H1 (cell line): ENCODE measurements around the gene OSBPL2. TPM values are rescaled to one million over a fixed set of nuclear protein-coding genes. Genes with fewer than 3 reads are reported as not detected.

Experiments
- CTCF ChIA-PET: fragments of 300-600 bp; sonication (Branson Sonifier 250); formaldehyde crosslinking; loops from one replicate; lab custom pipeline; 2021; ENCODE audit not compliant: partially characterized antibody; lab: Charles Lee
- POLR2A ChIA-PET: fragments of 300-600 bp; sonication (Branson Sonifier 250); formaldehyde crosslinking; loops from one replicate; lab custom pipeline; 2021; ENCODE audit warnings: inconsistent platforms; ENCODE audit not compliant: partially characterized antibody; lab: Charles Lee
- DNase-seq, 2 experiments: peaks; one replicate each; pipeline versions ENCODE4 v3.0.0 to v3.0.0-alpha.2; 2010 to 2022; ENCODE audit warnings: low spot score in 2 of 2, low read depth in 1 of 2, mixed read lengths in 1 of 2
- FAIRE-seq: peaks from 2 replicates; lab custom pipeline; 2011; peaks lifted over from hg19 to GRCh38; lab: Jason Lieb, UNC
- H2AFZ ChIP-seq: 2 replicates; pipeline ENCODE4 v1.8.1; 2012; ENCODE audit warnings: low read length, inconsistent platforms
- H2AK5ac ChIP-seq: 2 replicates; pipeline ENCODE4 v1.6.1; 2013; ENCODE audit warnings: low read depth, low read length
- H2BK120ac ChIP-seq: replicated peaks from 2 replicates; pipeline ENCODE3; 2013; ENCODE audit warnings: low read depth, low read length, inconsistent platforms
- H2BK12ac ChIP-seq: 2 replicates; pipeline ENCODE4 v1.6.1; 2013; ENCODE audit warnings: low read depth, low read length
- H2BK15ac ChIP-seq: 2 replicates; pipeline ENCODE4 v1.6.1; 2013; ENCODE audit warnings: low read length
- H2BK20ac ChIP-seq: 2 replicates; pipeline ENCODE4 v1.6.1; 2013; ENCODE audit warnings: low read length
- H2BK5ac ChIP-seq: 2 replicates; pipeline ENCODE4 v1.6.1; 2013; ENCODE audit warnings: low read depth, low read length
- H3K14ac ChIP-seq: 2 replicates; pipeline ENCODE4 v1.6.1; 2013; ENCODE audit warnings: inconsistent platforms; ENCODE audit not compliant: insufficient read length
- H3K18ac ChIP-seq: 2 replicates; pipeline ENCODE4 v1.6.1; 2013; ENCODE audit warnings: low read length; ENCODE audit errors: extremely low read depth
- H3K23ac ChIP-seq: 2 replicates; pipeline ENCODE4 v1.6.1; 2013; ENCODE audit warnings: inconsistent platforms; ENCODE audit not compliant: insufficient read length
- H3K23me2 ChIP-seq: 2 replicates; pipeline ENCODE4 v1.6.1; 2013; ENCODE audit warnings: low read depth, low read length
- H3K27ac ChIP-seq: 2 replicates; pipeline ENCODE4 v1.6.1; 2011; ENCODE audit warnings: low read depth, low read length, inconsistent platforms
- H3K27me3 ChIP-seq, 4 experiments: replicated peaks in 1 of 4; 1 replicate in 1 of 4; 2 replicates in 3 of 4; pipeline versions ENCODE4 v1.6.1 to v1.8.1; 2011 to 2013; ENCODE audit warnings: low read length in 3 of 4, mild to moderate bottlenecking in 3 of 4, inconsistent platforms in 2 of 4, mixed read lengths in 2 of 4, moderate library complexity in 1 of 4; ENCODE audit not compliant: control insufficient read depth in 3 of 4, insufficient read depth in 3 of 4; ENCODE audit errors: extremely low read depth in 1 of 4
- H3K36me3 ChIP-seq, 4 experiments: 2 replicates each; pipeline versions ENCODE4 v1.6.1 to v1.8.1; 2011 to 2013; ENCODE audit warnings: mild to moderate bottlenecking in 4 of 4, low read length in 3 of 4, moderate library complexity in 2 of 4, control low read depth in 1 of 4, inconsistent platforms in 1 of 4; ENCODE audit not compliant: insufficient read depth in 4 of 4, control insufficient read depth in 2 of 4
- H3K4ac ChIP-seq: replicated peaks from 2 replicates; pipeline ENCODE3; 2013; ENCODE audit warnings: low read length, low read depth, mixed read lengths, inconsistent platforms; ENCODE audit not compliant: insufficient read length
- H3K4me1 ChIP-seq, 4 experiments: replicated peaks in 1 of 4; 1 replicate in 1 of 4; 2 replicates in 3 of 4; pipeline versions ENCODE4 v1.6.1 to v1.8.1; 2011 to 2013; ENCODE audit warnings: low read length in 3 of 4, inconsistent platforms in 2 of 4, mixed read lengths in 1 of 4; ENCODE audit not compliant: insufficient read depth in 4 of 4, control insufficient read depth in 3 of 4
- H3K4me2 ChIP-seq, 2 experiments: 2 replicates each; pipeline versions ENCODE4 v1.6.1 to v1.8.1; 2011 to 2013; ENCODE audit warnings: low read depth in 2 of 2, low read length in 2 of 2, control low read depth in 1 of 2, inconsistent platforms in 1 of 2, mild to moderate bottlenecking in 1 of 2; ENCODE audit not compliant: insufficient read depth in 1 of 2
- H3K4me3 ChIP-seq, 4 experiments: fragments of 200-600, 300-600 bp in 1 of 4; sonication (generic), shearing (Covaris generic), sonication (Bioruptor Twin) in 1 of 4; 2 replicates each; pipeline versions ENCODE4 v1.5.1 to v1.8.1; 2011 to 2016; ENCODE audit warnings: low read length in 4 of 4, low read depth in 3 of 4, control low read depth in 2 of 4, inconsistent platforms in 2 of 4, mild to moderate bottlenecking in 2 of 4, mixed read lengths in 1 of 4, moderate library complexity in 1 of 4; ENCODE audit not compliant: insufficient read depth in 2 of 4; ENCODE audit errors: extremely low read depth in 1 of 4
- H3K56ac ChIP-seq: replicated peaks from 2 replicates; pipeline ENCODE3; 2013; ENCODE audit warnings: low read depth, mild to moderate bottlenecking, mixed read lengths, low read length, inconsistent platforms; ENCODE audit not compliant: insufficient read length
- H3K79me1 ChIP-seq: 2 replicates; pipeline ENCODE4 v1.6.1; 2013; ENCODE audit warnings: low read depth, low read length, control low read depth
- H3K79me2 ChIP-seq, 2 experiments: 2 replicates each; pipeline versions ENCODE4 v1.6.1 to v1.8.1; 2012 to 2013; ENCODE audit warnings: low read length in 2 of 2, mild to moderate bottlenecking in 2 of 2, inconsistent platforms in 1 of 2; ENCODE audit not compliant: insufficient read depth in 2 of 2, control insufficient read depth in 1 of 2
- H3K9ac ChIP-seq, 4 experiments: replicated peaks in 1 of 4; 1 replicate in 1 of 4; 2 replicates in 3 of 4; pipeline versions ENCODE4 v1.6.1 to v1.8.1; 2011 to 2013; ENCODE audit warnings: low read depth in 3 of 4, low read length in 3 of 4, control low read depth in 2 of 4, mild to moderate bottlenecking in 2 of 4, moderate library complexity in 2 of 4, inconsistent platforms in 1 of 4; ENCODE audit errors: extremely low read depth in 1 of 4
- H3K9me3 ChIP-seq, 2 experiments: 2 replicates each; pipeline versions ENCODE4 v1.6.1 to v1.8.1; 2012 to 2013; ENCODE audit warnings: mild to moderate bottlenecking in 2 of 2, moderate library complexity in 2 of 2, control low read depth in 1 of 2, inconsistent platforms in 1 of 2, low read depth in 1 of 2, low read length in 1 of 2, mixed read lengths in 1 of 2; ENCODE audit not compliant: insufficient read depth in 2 of 2
- H4K20me1 ChIP-seq, 2 experiments: replicated peaks in 1 of 2; 2 replicates each; pipeline versions ENCODE3 to v1.8.1; 2011 to 2013; ENCODE audit warnings: inconsistent platforms in 2 of 2, low read length in 2 of 2, mild to moderate bottlenecking in 1 of 2; ENCODE audit not compliant: insufficient read depth in 2 of 2, control insufficient read depth in 1 of 2
- H4K5ac ChIP-seq: 2 replicates; pipeline ENCODE4 v1.6.1; 2013; ENCODE audit warnings: low read length, low read depth, mixed read lengths, inconsistent platforms; ENCODE audit not compliant: insufficient read length
- H4K8ac ChIP-seq: 2 replicates; pipeline ENCODE4 v1.8.0; 2013; ENCODE audit warnings: mild to moderate bottlenecking, moderate library complexity, low read length, inconsistent platforms; ENCODE audit not compliant: insufficient read depth; ENCODE audit errors: extremely low read depth
- H4K91ac ChIP-seq: replicated peaks from 2 replicates; pipeline ENCODE3; 2013; ENCODE audit warnings: low read length, mixed read lengths, inconsistent platforms; ENCODE audit not compliant: insufficient read length
- CTCF ChIP-seq, 3 experiments: IDR thresholded peaks; 1 replicate in 2 of 3; 2 replicates in 1 of 3; pipeline versions ENCODE4 v1.5.1 to v1.6.1; 2011; ENCODE audit warnings: low read length in 3 of 3, mild to moderate bottlenecking in 3 of 3, inconsistent platforms in 2 of 3, low read depth in 1 of 3, moderate library complexity in 1 of 3; ENCODE audit not compliant: insufficient read depth in 1 of 3; ENCODE audit errors: control extremely low read depth in 1 of 3
- RAD21 ChIP-seq, 2 experiments: IDR thresholded peaks in 1 of 2; conservative IDR thresholded peaks in 1 of 2; 2 replicates each; pipeline ENCODE4 v1.6.1; 2011; ENCODE audit warnings: low read depth in 2 of 2, low read length in 2 of 2, improper control_type of control experiment in 1 of 2, inconsistent platforms in 1 of 2, mild to moderate bottlenecking in 1 of 2, moderate library complexity in 1 of 2
- RNF2 ChIP-seq: fragments of 200-900, 300-1000 bp; sonication (generic); IDR thresholded peaks from 2 replicates; pipeline ENCODE4 v1.7.1; 2016; ENCODE audit warnings: borderline replicate concordance, low read depth, mild to moderate bottlenecking, antibody characterized with exemption, low read length; ENCODE audit not compliant: poor library complexity, severe bottlenecking; ENCODE audit errors: missing control alignments
- TEAD4 ChIP-seq: IDR thresholded peaks from 2 replicates; pipeline ENCODE4 v1.6.1; 2012; ENCODE audit warnings: low read depth, low read length, inconsistent platforms, mixed read lengths
- USF2 ChIP-seq: IDR thresholded peaks from 2 replicates; pipeline ENCODE4 v1.6.1; 2011; ENCODE audit warnings: low read length, improper control_type of control experiment
- WGBS, 2 experiments: shearing (Covaris generic) in 1 of 2; methylation state at CpG; one replicate each; pipeline versions ENCODE4 v1.1.6 to v1.1.7; 2013 to 2015; ENCODE audit warnings: low lambda C conversion rate in 2 of 2, mixed read lengths in 2 of 2, inconsistent platforms in 1 of 2, low coverage in 1 of 2, missing lambda C conversion rate in 1 of 2; ENCODE audit not compliant: insufficient replicate concordance in 2 of 2, insufficient coverage in 1 of 2, insufficient read length in 1 of 2; ENCODE audit errors: extremely low coverage in 1 of 2, missing lambda C conversion rate in 1 of 2; 5-methylcytosine and 5-hydroxymethylcytosine counted together
- polyA plus RNA-seq, 7 experiments: library from polyadenylated mRNA; depleted of rRNA in 3 of 7; stranded (reverse) in 5 of 7; unstranded in 2 of 7; fragments of >200 nt in 5 of 7; fragments of 200-250 nt in 2 of 7; gene quantifications; 1 replicate in 5 of 7; 2 replicates in 1 of 7; 4 replicates in 1 of 7; pipeline versions ENCODE4 v1.2.1 to v1.2.3, GENCODE V29; 2011 to 2013; ENCODE audit warnings: missing spikeins in 2 of 7, mixed read lengths in 2 of 7
- total RNA-seq: library from RNA; stranded (reverse); fragmentation: NEBNext Ultra II Directional; extraction: Animal tissue kit (Norgen Biotek cat#: 25700); gene quantifications from 2 replicates; pipeline ENCODE4 v1.2.1, GENCODE V29; 2021

OSBPL2 gene
- total and polyA plus RNA-seq, 2 of the 8 experiments (the other 6 are each of a cell fraction or from before 2014, with no cell fraction given) = 11.7 to 42.4 TPM

GRCh38 chr20:62327726-62328495 lies 89.6 kb downstream of the OSBPL2 start:
- no peaks in the 10 kb centered on the region for H3K27me3 ChIP-seq
- FAIRE-seq = no peak
- peaks cover 44 to 94% (median 75%) of the 10 kb centered on the region in 4 experiments for H3K36me3 ChIP-seq
- no peak overlapping the region for H3K56ac ChIP-seq
- H2BK15ac ChIP-seq = no peak overlapping the region
- H3K4me2 ChIP-seq = no peak overlapping the region
- H3K18ac ChIP-seq = no peak overlapping the region
- no peak for DNase-seq
- H2BK5ac ChIP-seq = no peak overlapping the region; the same call in 1 of the 2 replicates
- POLR2A ChIA-PET = interaction anchor here (0.8 to 13.3 kb wide), 14 partner anchors 12 to 66 kb away, joined by 3 to 151 read pairs (median 4); partner anchors contain the start of genes ADRM1 and LAMA5
- 93% methylated on average over 32 of the region's 33 CpGs; no CpG with 5 or more reads in 1 of the 2 experiments for WGBS, 2 experiments
- H3K79me1 ChIP-seq = no peaks in the 10 kb centered on the region
- no peaks in the 10 kb centered on the region; a peak in 1 of 4 replicates for H3K9me3 ChIP-seq
- H3K23me2 ChIP-seq = no peaks in the 10 kb centered on the region
- H3K4ac ChIP-seq = no peak overlapping the region
- H3K4me3 ChIP-seq = no peak overlapping the region
- no peak overlapping the region for H3K9ac ChIP-seq
- no peak overlapping the region for H2AFZ ChIP-seq
- H3K79me2 ChIP-seq = no peaks in the 10 kb centered on the region
- H3K4me1 ChIP-seq = no peaks in the 10 kb centered on the region
- H2BK20ac ChIP-seq = no peak overlapping the region
- H2BK12ac ChIP-seq = no peak overlapping the region
- no peak overlapping the region for H3K27ac ChIP-seq
- CTCF ChIA-PET = interaction anchor here (0.5 to 4.0 kb wide), 12 partner anchors 11 to 1169 kb away, joined by 3 to 22 read pairs (median 3); no protein-coding TSS in a partner anchor
- H4K91ac ChIP-seq = no peak overlapping the region
- H3K23ac ChIP-seq = no peak overlapping the region
- no peak overlapping the region for H4K5ac ChIP-seq
- no peak overlapping the region for H2BK120ac ChIP-seq
- no peak overlapping the region for H3K14ac ChIP-seq
- peaks cover 0 to 15% of the 10 kb centered on the region in 2 experiments for H4K20me1 ChIP-seq
- TF ChIP-seq RNF2 (no peak), TEAD4 (no peak), RAD21 (IDR thresholded peaks at IDR 0.05 in 1 of 2, conservative IDR thresholded peaks at IDR 0.05 in 1 of 2; ENCODE audit: low read depth in 2 of 2, low read length in 2 of 2) (peak in 1 of 2 experiments; percentile 20; a peak in 1 of 4 replicates), CTCF (IDR thresholded peaks at IDR 0.05; ENCODE audit: control extremely low read depth in 1 of 3, insufficient read depth in 1 of 3, low read depth in 1 of 3, low read length in 3 of 3) (peak in 1 of 3 experiments; percentile 13; a peak in 1 of 4 replicates), USF2 (no peak)
- TF ChIP-seq, all 59 proteins: peak for 2
- no peak overlapping the region for H4K8ac ChIP-seq
- H2AK5ac ChIP-seq = no peak overlapping the region
